Retinal pigment epithelial cell (primary cell): ENCODE data around the gene KRTAP6-1.

ENCODE experiments used
- DNase-seq: peaks from one replicate; pipeline ENCODE4 v3.0.0-alpha.2; 2010; ENCODE audit warnings: low read depth
- H3K4me3 ChIP-seq: 2 replicates; pipeline ENCODE4 v1.5.1; 2011; ENCODE audit warnings: mild to moderate bottlenecking, low read length, control low read depth, moderate library complexity
- CTCF ChIP-seq: conservative IDR thresholded peaks from 2 replicates; pipeline ENCODE4 v1.5.1; 2011; ENCODE audit warnings: low read depth, low read length, control low read depth, inconsistent platforms

KRTAP6-1 gene

GRCh38 chr21:30612132-30612531 is 1.6 kb downstream of the KRTAP6-1 start:
- no peak overlapping the region for H3K4me3 ChIP-seq
- TF ChIP-seq CTCF = no peak
- DNase-seq = no peak

- no peak overlapping the region for H3K4me3 ChIP-seq
- TF ChIP-seq CTCF = no peak
These were observed 7.8 kb downstream of the KRTAP6-1 start for GRCh38 chr21:30605968-30606367.

GRCh38 chr21:30600787-30601186 is 12.9 kb downstream of the KRTAP6-1 start, which contains the start of gene KRTAP22-1:
TSS of gene KRTAP22-1 (plus strand) at chr21:30601087.
- TF ChIP-seq CTCF = no peak

More at GRCh38 chr21:30605968-30606367, 7.8 kb downstream of the KRTAP6-1 start:
- DNase-seq = no peak

GRCh38 chr21:30598802-30599201 is 14.9 kb downstream of the KRTAP6-1 start, which contains the start of gene KRTAP6-2:
TSS of gene KRTAP6-2 (minus strand) at chr21:30598902. CDS start at chr21:30598874, 28 bp downstream.
- no peak for TF ChIP-seq CTCF

More at GRCh38 chr21:30600787-30601186, 12.9 kb downstream of the KRTAP6-1 start, which contains the start of gene KRTAP22-1:
- DNase-seq = no peak
- no peak within 1 kb of the TSS for H3K4me3 ChIP-seq

GRCh38 chr21:30592140-30592539 is 21.6 kb downstream of the KRTAP6-1 start, which contains the start of gene KRTAP6-3:
TSS of gene KRTAP6-3 (plus strand) at chr21:30592440. CDS start at chr21:30592446, 6 bp downstream.
- no peak for DNase-seq
- TF ChIP-seq CTCF = no peak
- no peak within 1 kb of the TSS for H3K4me3 ChIP-seq

More at GRCh38 chr21:30598802-30599201, 14.9 kb downstream of the KRTAP6-1 start, which contains the start of gene KRTAP6-2:
- no peak for DNase-seq
- no peak within 1 kb of the TSS for H3K4me3 ChIP-seq

- no peak for DNase-seq
- no peak for TF ChIP-seq CTCF
- H3K4me3 ChIP-seq = no peak within 1 kb of the TSS
These were observed 23.4 kb downstream of the KRTAP6-1 start, which contains the start of gene KRTAP22-2 for GRCh38 chr21:30590297-30590696. TSS of gene KRTAP22-2 (minus strand) at chr21:30590397.

GRCh38 chr21:30582870-30583269 is 30.9 kb downstream of the KRTAP6-1 start:
- DNase-seq = no peak
- TF ChIP-seq CTCF = no peak
- H3K4me3 ChIP-seq = no peak overlapping the region
